PC-3 (cell line): Measurements from ENCODE around the gene KRTAP12-3. TPM values are rescaled to one million over a fixed set of nuclear protein-coding genes. Genes with fewer than 3 reads are reported as not detected.
A peak's percentile ranks its signal among the peaks of the same experiment; 100 is the strongest.

Experiments used
- ATAC-seq: fragments of 200-7000 bp; cut with Tn5 transposase; 2 replicates; pipeline ENCODE4 v1.9.1; 2020; ENCODE audit warnings: mild to moderate bottlenecking, moderate library complexity
- BruUV-seq: library from RNA; stranded (reverse); fragments of 400-500 nt; replicated peaks from 2 replicates; lab custom pipeline; 2021; lab: Mats Ljungman, UMichigan
- CTCF ChIA-PET: fragments of 300-600 bp; sonication (Branson Sonifier 250); formaldehyde crosslinking; loops from one replicate; lab custom pipeline; 2022; ENCODE audit warnings: antibody characterized with exemption; lab: Charles Lee
- POLR2A ChIA-PET: fragments of 300-600 bp; sonication (Branson Sonifier 250); formaldehyde crosslinking; loops from one replicate; lab custom pipeline; 2022; ENCODE audit warnings: antibody characterized with exemption; ENCODE audit not compliant: unreplicated experiment; lab: Charles Lee
- DNase-seq: peaks from one replicate; pipeline ENCODE4 v3.0.0-alpha.2; 2015
- H2AFZ ChIP-seq: fragments of 300-600 bp; sonication (generic); 2 replicates; pipeline ENCODE4 v1.6.0; 2016; ENCODE audit warnings: antibody characterized with exemption, low read length
- H3F3A ChIP-seq: fragments of 300-600 bp; sonication (generic); one replicate; pipeline ENCODE4 v1.6.0; 2017; ENCODE audit warnings: antibody characterized with exemption, low read length, control low read depth, mild to moderate bottlenecking; ENCODE audit not compliant: unreplicated experiment
- H3K27ac ChIP-seq: fragments of 300-600 bp; sonication (generic); 2 replicates; pipeline ENCODE4 v1.5.1; 2016; ENCODE audit warnings: mild to moderate bottlenecking, low read length
- H3K27me3 ChIP-seq: fragments of 300-600 bp; sonication (generic); 2 replicates; pipeline ENCODE4 v1.6.1; 2016; ENCODE audit warnings: low read length, mixed read lengths
- H3K36me3 ChIP-seq: fragments of 300-600 bp; sonication (generic); 2 replicates; pipeline ENCODE4 v1.6.1; 2016; ENCODE audit warnings: low read depth, mixed run types, low read length, mixed read lengths
- H3K4me1 ChIP-seq: fragments of 300-600 bp; sonication (generic); 2 replicates; pipeline ENCODE4 v1.5.1; 2016; ENCODE audit warnings: low read length; ENCODE audit not compliant: insufficient read depth
- H3K4me2 ChIP-seq: fragments of 300-600 bp; sonication (generic); 2 replicates; pipeline ENCODE4 v1.6.0; 2016; ENCODE audit warnings: low read length
- H3K4me3 ChIP-seq: fragments of 300-600 bp; sonication (generic); 2 replicates; pipeline ENCODE4 v1.5.1; 2016; ENCODE audit warnings: mild to moderate bottlenecking, low read length, mixed read lengths
- H3K79me2 ChIP-seq: fragments of 300-600 bp; sonication (generic); 2 replicates; pipeline ENCODE4 v1.6.1; 2017; ENCODE audit warnings: low read length, mixed read lengths
- H3K9ac ChIP-seq: fragments of 300-600 bp; sonication (generic); 2 replicates; pipeline ENCODE4 v1.6.0; 2016; ENCODE audit warnings: mild to moderate bottlenecking, low read length
- H3K9me2 ChIP-seq: fragments of 300-600 bp; sonication (generic); replicated peaks from 2 replicates; pipeline ENCODE4 v1.6.1; 2016; ENCODE audit warnings: mixed run types, low read length, mixed read lengths
- H3K9me3 ChIP-seq: fragments of 300-600 bp; sonication (generic); 2 replicates; pipeline ENCODE4 v1.6.1; 2016; ENCODE audit warnings: low read length, mixed read lengths
- H4K20me1 ChIP-seq: fragments of 300-600 bp; sonication (generic); 2 replicates; pipeline ENCODE4 v1.6.1; 2016; ENCODE audit warnings: low read length, mixed read lengths
- CTCF ChIP-seq: fragments of 300-600 bp; sonication (generic); conservative IDR thresholded peaks from 2 replicates; pipeline ENCODE4 v1.5.1; 2017; ENCODE audit warnings: antibody characterized with exemption, low read depth, mild to moderate bottlenecking, low read length
- EZH2 ChIP-seq: fragments of 300-600 bp; sonication (generic); IDR thresholded peaks from one replicate; pipeline ENCODE4 v1.6.1; 2017; ENCODE audit warnings: antibody characterized with exemption, mild to moderate bottlenecking, low read length; ENCODE audit not compliant: unreplicated experiment
- EZH2phosphoT487 ChIP-seq: fragments of 300-600 bp; sonication (generic); IDR thresholded peaks from 2 replicates; pipeline ENCODE4 v1.6.1; 2018; ENCODE audit warnings: mild to moderate bottlenecking, antibody characterized with exemption, low read length, borderline replicate concordance
- intact Hi-C: fragments of 100-400 bp; cut with micrococcal nuclease; formaldehyde crosslinking; loops from 2 replicates; pipeline ENCODE4 v1.9.0; 2023
- total RNA-seq: library from RNA; depleted of rRNA; stranded (reverse); fragments of >200 nt; gene quantifications from 2 replicates; pipeline ENCODE4 v1.2.3, GENCODE V29; 2014

The KRTAP12-3 gene
- total RNA-seq, 1 experiment from 2014 or later: not detected

- Histone ChIP-seq H3K36me3 (no peaks in the 10 kb centered on the region), H3K79me2 (no peaks in the 10 kb centered on the region), H3K27me3 (no peaks in the 10 kb centered on the region), H3K4me2 (no peak overlapping the region), H3K9ac (no peak overlapping the region), H3K9me2 (no peaks in the 10 kb centered on the region), H3F3A (no peaks in the 10 kb centered on the region), H4K20me1 (no peaks in the 10 kb centered on the region), H3K4me1 (no peaks in the 10 kb centered on the region), H3K9me3 (no peaks in the 10 kb centered on the region), H2AFZ (no peak overlapping the region), H3K4me3 (no peak overlapping the region), H3K27ac (no peak overlapping the region)
- intact Hi-C loops: no loop called here
- no peak for DNase-seq
- ChIA-PET CTCF (no interaction called here), POLR2A (no interaction called here)
- BruUV-seq: no TSS peak
- no peak for TF ChIP-seq CTCF
- ATAC-seq: no peak
These were observed 18.4 kb upstream of the KRTAP12-3 start for GRCh38 chr21:44639331-44639655.

- no peak overlapping the region for H3K4me2 ChIP-seq
- no peaks in the 10 kb centered on the region for H3K79me2 ChIP-seq
- H4K20me1 ChIP-seq: no peaks in the 10 kb centered on the region
- H3K27ac ChIP-seq: no peak overlapping the region
- H3K27me3 ChIP-seq: no peaks in the 10 kb centered on the region
- DNase-seq (no peak), ATAC-seq (no peak)
- POLR2A ChIA-PET: no interaction called here
- intact Hi-C loops: no loop called here
- H3K4me3 ChIP-seq: no peak overlapping the region
- H3K4me1 ChIP-seq: no peaks in the 10 kb centered on the region
- no peaks in the 10 kb centered on the region for H3K9me3 ChIP-seq
- CTCF ChIA-PET: no interaction called here
- no TSS peak for BruUV-seq
- no peaks in the 10 kb centered on the region for H3F3A ChIP-seq
- H3K9me2 ChIP-seq: no peaks in the 10 kb centered on the region
- no peak overlapping the region for H3K9ac ChIP-seq
- TF ChIP-seq EZH2: no peak
- TF ChIP-seq EZH2phosphoT487: no peak
- TF ChIP-seq CTCF: no peak
- no peaks in the 10 kb centered on the region for H3K36me3 ChIP-seq
- H2AFZ ChIP-seq: no peak overlapping the region
These were observed 17.0 kb upstream of the KRTAP12-3 start for GRCh38 chr21:44640761-44641160.

- ChIA-PET CTCF (no interaction called here), POLR2A (no interaction called here)
- Histone ChIP-seq H3F3A (no peaks in the 10 kb centered on the region), H4K20me1 (no peaks in the 10 kb centered on the region), H3K36me3 (no peaks in the 10 kb centered on the region), H3K9me2 (no peaks in the 10 kb centered on the region), H3K79me2 (no peaks in the 10 kb centered on the region), H3K9me3 (no peaks in the 10 kb centered on the region), H3K27me3 (no peaks in the 10 kb centered on the region), H2AFZ (no peak overlapping the region), H3K4me2 (no peak overlapping the region), H3K27ac (no peak overlapping the region), H3K9ac (no peak overlapping the region), H3K4me1 (no peaks in the 10 kb centered on the region), H3K4me3 (no peak overlapping the region)
- no peak for DNase-seq
- intact Hi-C loops: no loop called here
- BruUV-seq: no TSS peak
- TF ChIP-seq EZH2phosphoT487 (no peak), EZH2 (no peak), CTCF (no peak)
- ATAC-seq: peak; percentile 40; the same call in 1 of the 2 replicates
These were observed 13.9 kb upstream of the KRTAP12-3 start for GRCh38 chr21:44643741-44644310.
